Motor neuron (in vitro differentiated cells): ENCODE data around the gene ASAH2B. TPM values are rescaled to one million over a fixed set of nuclear protein-coding genes. Genes with fewer than 3 reads are reported as not detected.
"Not testable (repeated sequence)": the region's sequence is repeated elsewhere in the genome, so short reads cannot be mapped to it uniquely, and the experiment has no call there.

Source experiments
- ATAC-seq, 8 experiments: fragments of 200-7000 bp; cut with Tn5 transposase; replicated peaks in 6 of 8; 2 replicates each; pipeline ENCODE4 v1.8.0; 2021; ENCODE audit warnings: mild to moderate bottlenecking in 8 of 8, moderate library complexity in 8 of 8
- H3K27ac ChIP-seq, 2 donors: fragments of 250-450 bp; sonication (Bioruptor Pico); 2 replicates each; pipeline ENCODE4 v1.9.0; 2021; ENCODE audit warnings: antibody characterized with exemption in 2 of 2, mild to moderate bottlenecking in 2 of 2, moderate library complexity in 1 of 2
- H3K4me1 ChIP-seq, 2 donors: fragments of 250-450 bp; sonication (Bioruptor Pico); replicated peaks in 1 of 2; 2 replicates each; pipeline ENCODE4 v1.6.1; 2021; ENCODE audit warnings: antibody characterized with exemption in 2 of 2, mild to moderate bottlenecking in 2 of 2, moderate library complexity in 1 of 2
- H3K4me3 ChIP-seq, 5 donors: fragments of 250-450 bp; sonication (Bioruptor Pico); 2 replicates each; pipeline ENCODE4 v1.9.0; 2021; ENCODE audit warnings: antibody characterized with exemption in 5 of 5, mild to moderate bottlenecking in 5 of 5, moderate library complexity in 4 of 5
- WGBS, 10 experiments: fragments of 450-650 bp; shearing (Covaris generic); methylation state at CpG; one replicate each; pipeline ENCODE4 v1.0.0; 2022; 5-methylcytosine and 5-hydroxymethylcytosine counted together
- in situ Hi-C, 9 experiments: fragments of 400-800 bp; cut with MboI; loops; one replicate each; pipeline ENCODE4 v1.15.0; 2021; ENCODE audit warnings: low sequenced_read_pairs in 9 of 9, low pct_unique_long_range_greater_than_20kb in 2 of 9; ENCODE audit not compliant: unreplicated experiment in 9 of 9
- total RNA-seq, 8 experiments: library from RNA; unstranded; fragments of 300-600 nt; gene quantifications; 2 replicates each; pipeline versions ENCODE4 v1.2.3 to v1.2.4, GENCODE V29; 2022

ASAH2B gene
- total RNA-seq: 10 to 100 TPM in 4 of 8 experiments, 1 to 10 TPM in 4; 8.4 to 11.4 (median 10.0) TPM

GRCh38 chr10:50739618-50740292 is at the start of gene ASAH2B:
TSS of gene ASAH2B (plus strand) at chr10:50739936. CDS start at chr10:50745131, 5,195 bp downstream.
- H3K4me3 ChIP-seq: peak within 1 kb of the TSS; percentile 67 to 88 (median 83)
- in situ Hi-C loops: loop anchor here in 1 of 9 experiments (25.0 kb wide), 1 partner anchor 102 kb away; no protein-coding TSS in a partner anchor
- H3K4me1 ChIP-seq: peaks cover 5 to 10% of the 10 kb centered on the region in 2 donors
- 0 to 1% (median 1%) methylated on average over 2 to 17 of the region's 62 CpGs; no CpG with 5 or more reads in 6 of the 10 experiments for WGBS, 10 experiments
- H3K27ac ChIP-seq: peak within 1 kb of the TSS; percentile 88 to 90
- ATAC-seq: peak; percentile 83 to 92 (median 90)

DNA sequence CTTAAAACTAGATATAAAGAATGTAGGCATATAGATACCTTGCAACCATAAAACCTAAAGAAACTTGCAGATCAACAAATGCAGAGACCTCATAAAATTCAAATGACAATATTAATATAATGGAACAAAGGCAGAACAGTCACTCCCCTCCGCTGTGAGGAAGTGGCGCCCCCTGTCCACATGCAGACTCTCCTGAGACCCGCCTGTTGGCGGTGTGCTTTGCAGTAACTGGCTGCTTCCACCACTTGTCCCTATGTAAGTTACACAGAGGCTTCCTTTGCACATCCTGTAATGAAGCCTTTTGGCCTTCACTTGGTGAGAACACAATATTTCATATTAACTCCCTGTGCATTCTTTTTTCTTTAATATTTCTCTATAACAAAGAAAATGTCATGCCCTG is 41.9 kb upstream of the ASAH2B start:
- in situ Hi-C loops, H3K27ac ChIP-seq, H3K4me1 ChIP-seq, H3K4me3 ChIP-seq: not testable (repeated sequence)
- no CpG with 5 or more reads among the region's 4 CpGs for WGBS, 10 experiments
- ATAC-seq: peak in 1 of 8 experiments; percentile 63

GRCh38 chr10:50701947-50702346 is 37.8 kb upstream of the ASAH2B start:
- peak in 2 of 8 experiments; percentile 90 to 93 for ATAC-seq
- in situ Hi-C loops, H3K4me3 ChIP-seq, H3K4me1 ChIP-seq, H3K27ac ChIP-seq: not testable (repeated sequence)
- WGBS, 10 experiments: 40 to 100% methylated on average over 1 of the region's 5 CpGs; no CpG with 5 or more reads in 8 of the 10 experiments

GRCh38 chr10:50702997-50703396 is 36.7 kb upstream of the ASAH2B start:
- ATAC-seq, in situ Hi-C loops, H3K4me3 ChIP-seq, H3K27ac ChIP-seq, H3K4me1 ChIP-seq: not testable (repeated sequence)
- WGBS, 10 experiments: no CpG with 5 or more reads among the region's 7 CpGs

DNA sequence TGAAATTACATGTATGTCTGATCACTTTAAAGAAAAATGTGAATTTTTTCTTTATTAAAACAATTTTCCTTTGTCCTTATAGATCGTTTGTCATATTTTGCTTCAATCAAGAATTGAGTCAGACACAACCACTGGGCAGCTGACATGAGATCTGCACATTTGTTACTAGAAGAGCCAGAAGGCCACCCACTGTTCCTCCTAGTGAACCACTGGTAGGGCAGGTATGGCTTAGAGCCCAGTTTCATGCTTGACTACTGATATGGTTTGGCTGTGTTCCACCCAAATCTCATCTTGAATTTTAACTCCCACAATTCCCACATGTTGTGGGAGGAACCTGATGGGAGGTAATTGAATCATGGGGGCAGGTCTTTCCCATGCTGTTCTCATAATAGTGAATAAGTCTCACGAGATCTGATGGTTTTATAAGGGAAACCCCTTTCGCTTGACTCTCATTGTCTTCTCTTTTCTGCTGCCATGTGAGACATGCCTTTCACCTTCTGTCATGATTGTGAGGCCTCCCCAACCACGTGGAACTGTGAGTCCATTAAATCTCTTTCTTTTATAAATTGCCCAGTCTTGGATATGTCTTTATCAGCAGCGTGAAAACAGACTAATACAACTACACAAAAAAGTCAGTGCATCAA is 35.2 kb upstream of the ASAH2B start:
- H3K27ac ChIP-seq, H3K4me1 ChIP-seq, in situ Hi-C loops, H3K4me3 ChIP-seq: not testable (repeated sequence)
- WGBS, 10 experiments: 100% methylated on average over 1 of the region's 5 CpGs; no CpG with 5 or more reads in 9 of the 10 experiments
- peak in 2 of 8 experiments; percentile 50 to 64 for ATAC-seq

- H3K4me3 ChIP-seq, ATAC-seq, in situ Hi-C loops, H3K4me1 ChIP-seq, H3K27ac ChIP-seq: not testable (repeated sequence)
- WGBS, 10 experiments: no CpG with 5 or more reads among the region's 1 CpG
Observed at GRCh38 chr10:50706006-50706405, 33.7 kb upstream of the ASAH2B start.

- H3K4me1 ChIP-seq, in situ Hi-C loops, H3K27ac ChIP-seq, H3K4me3 ChIP-seq, ATAC-seq: not testable (repeated sequence)
- no CpG with 5 or more reads among the region's 13 CpGs for WGBS, 10 experiments
Observed at GRCh38 chr10:50710241-50710640, 29.5 kb upstream of the ASAH2B start.

GRCh38 chr10:50723812-50724211 is 15.9 kb upstream of the ASAH2B start:
- ATAC-seq, H3K4me1 ChIP-seq, H3K4me3 ChIP-seq, H3K27ac ChIP-seq, in situ Hi-C loops: not testable (repeated sequence)
- 39 to 100% (median 63%) methylated on average over 2 to 4 of the region's 5 CpGs; no CpG with 5 or more reads in 1 of the 10 experiments for WGBS, 10 experiments

- H3K27ac ChIP-seq, ATAC-seq, H3K4me3 ChIP-seq, H3K4me1 ChIP-seq: not testable (repeated sequence)
- 11 to 100% (median 65%) methylated on average over 1 to 2 of the region's 2 CpGs; no CpG with 5 or more reads in 4 of the 10 experiments for WGBS, 10 experiments
- in situ Hi-C loops: loop anchor here in 1 of 9 experiments (25.0 kb wide), 1 partner anchor 91 kb away; no protein-coding TSS in a partner anchor
Observed at GRCh38 chr10:50728112-50728511, 11.6 kb upstream of the ASAH2B start.

DNA sequence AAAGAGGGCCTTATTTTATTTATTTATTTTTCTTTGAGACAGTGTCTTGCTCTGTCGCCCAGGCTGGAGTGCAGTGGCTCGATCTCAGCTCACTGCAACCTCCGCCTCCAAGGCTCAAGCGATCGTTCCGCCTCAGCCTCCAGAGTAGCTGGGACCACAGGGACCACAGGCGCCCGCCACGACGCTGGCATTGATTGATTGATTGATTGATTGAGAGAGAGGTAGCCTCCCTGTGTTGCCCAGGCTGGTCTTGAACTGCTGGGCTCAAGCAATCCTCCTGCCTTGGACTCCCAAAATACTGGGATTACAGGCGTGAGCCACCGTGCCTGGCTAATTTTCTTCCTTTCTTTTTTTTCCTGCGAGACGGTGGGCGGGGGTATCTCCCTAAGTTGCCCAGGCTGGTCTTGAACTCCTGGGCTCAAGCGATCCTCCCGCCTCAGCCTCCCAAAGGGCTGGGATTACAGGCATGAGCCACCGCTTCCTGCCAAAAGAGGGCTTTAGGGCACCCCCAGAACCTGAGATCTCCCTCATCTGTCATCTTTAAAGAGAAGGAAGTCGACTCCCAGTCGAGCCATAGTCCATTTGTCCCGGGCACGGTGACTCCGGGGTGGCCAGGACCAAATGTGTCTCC is 634 bp upstream of the ASAH2B start:
- H3K27ac ChIP-seq: peak overlapping the region; percentile 88 to 90
- peak overlapping the region; percentile 67 to 88 (median 83) for H3K4me3 ChIP-seq
- ATAC-seq: not testable (repeated sequence)
- H3K4me1 ChIP-seq: peaks cover 5 to 10% of the 10 kb centered on the region in 2 donors
- in situ Hi-C loops: loop anchor here in 1 of 9 experiments (25.0 kb wide), 1 partner anchor 102 kb away; no protein-coding TSS in a partner anchor
- 6 to 97% (median 84%) methylated on average over 3 to 9 of the region's 23 CpGs; no CpG with 5 or more reads in 5 of the 10 experiments for WGBS, 10 experiments

GRCh38 chr10:50740293-50740648 is 535 bp downstream of the ASAH2B start:
- peak overlapping the region; percentile 88 to 90 for H3K27ac ChIP-seq
- ATAC-seq: peak; percentile 29 to 52 (median 44)
- peaks cover 5 to 10% of the 10 kb centered on the region in 2 donors for H3K4me1 ChIP-seq
- in situ Hi-C loops: loop anchor here in 1 of 9 experiments (25.0 kb wide), 1 partner anchor 103 kb away; no protein-coding TSS in a partner anchor
- H3K4me3 ChIP-seq: peak overlapping the region; percentile 67 to 88 (median 83)
- WGBS, 10 experiments: 0 to 3% (median 0%) methylated on average over 1 to 7 of the region's 8 CpGs; no CpG with 5 or more reads in 3 of the 10 experiments

- not testable (repeated sequence) for H3K27ac ChIP-seq, ATAC-seq, H3K4me3 ChIP-seq
- WGBS, 10 experiments: 80 to 100% (median 95%) methylated on average over 1 to 10 of the region's 10 CpGs; no CpG with 5 or more reads in 2 of the 10 experiments
- H3K4me1 ChIP-seq: peaks cover 5 to 10% of the 10 kb centered on the region in 2 donors
- in situ Hi-C loops: loop anchor here in 1 of 9 experiments (25.0 kb wide), 1 partner anchor 106 kb away; no protein-coding TSS in a partner anchor
Observed at GRCh38 chr10:50742820-50743219, 3.1 kb downstream of the ASAH2B start.
